Vagina (tissue), 2 donors: Measurements from ENCODE around the gene LAMA2.

Experiments
- POLR2A ChIP-seq, 2 donors: fragments of 450-650 bp; IDR thresholded peaks; one replicate each; pipeline ENCODE4 v1.6.1; 2017; ENCODE audit warnings: antibody characterized with exemption in 2 of 2, mild to moderate bottlenecking in 2 of 2, moderate library complexity in 2 of 2
- POLR2AphosphoS5 ChIP-seq, 2 donors: sonication (generic); formaldehyde crosslinking; IDR thresholded peaks; one replicate each; pipeline ENCODE4 v1.9.0; 2017; ENCODE audit warnings: antibody characterized with exemption in 2 of 2, mild to moderate bottlenecking in 2 of 2, low read depth in 1 of 2; ENCODE audit not compliant: insufficient read depth in 1 of 2
- TF ChIP-seq, protein P1 (sequence below), 3 experiments: fragments of 450-650 bp in 2 of 3; fragments of 200-600 bp in 1 of 3; sonication (generic) in 1 of 3; IDR thresholded peaks; one replicate each; pipeline ENCODE4 v1.5.1; 2017 to 2019; ENCODE audit warnings: antibody characterized with exemption in 3 of 3, mild to moderate bottlenecking in 2 of 3, moderate library complexity in 2 of 3

DNA sequence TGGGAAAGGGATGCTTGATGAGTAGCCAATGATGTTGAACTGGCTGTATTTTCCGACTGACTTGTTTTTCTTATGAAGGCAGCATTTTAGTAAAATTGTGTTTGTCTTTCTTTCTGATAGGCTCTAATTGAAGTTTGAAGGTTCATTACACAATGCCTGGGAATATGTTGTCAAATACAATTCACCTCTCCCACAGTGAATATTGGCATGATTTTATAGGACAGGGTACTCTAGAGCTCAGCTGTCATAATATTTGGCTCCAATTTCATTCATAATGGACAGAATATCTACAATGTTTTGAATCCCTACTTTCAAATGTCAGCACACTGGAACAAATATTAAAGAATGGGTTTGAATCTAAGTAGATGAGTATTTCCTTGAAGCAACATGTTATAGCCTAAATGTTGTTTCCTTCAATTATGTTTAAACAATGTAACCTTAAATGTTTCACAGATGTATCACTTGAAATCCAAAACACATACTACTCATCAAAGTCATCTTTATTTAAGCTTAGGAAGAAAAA lies 81.4 kb downstream of the LAMA2 start:
- TF ChIP-seq, protein P1, sequence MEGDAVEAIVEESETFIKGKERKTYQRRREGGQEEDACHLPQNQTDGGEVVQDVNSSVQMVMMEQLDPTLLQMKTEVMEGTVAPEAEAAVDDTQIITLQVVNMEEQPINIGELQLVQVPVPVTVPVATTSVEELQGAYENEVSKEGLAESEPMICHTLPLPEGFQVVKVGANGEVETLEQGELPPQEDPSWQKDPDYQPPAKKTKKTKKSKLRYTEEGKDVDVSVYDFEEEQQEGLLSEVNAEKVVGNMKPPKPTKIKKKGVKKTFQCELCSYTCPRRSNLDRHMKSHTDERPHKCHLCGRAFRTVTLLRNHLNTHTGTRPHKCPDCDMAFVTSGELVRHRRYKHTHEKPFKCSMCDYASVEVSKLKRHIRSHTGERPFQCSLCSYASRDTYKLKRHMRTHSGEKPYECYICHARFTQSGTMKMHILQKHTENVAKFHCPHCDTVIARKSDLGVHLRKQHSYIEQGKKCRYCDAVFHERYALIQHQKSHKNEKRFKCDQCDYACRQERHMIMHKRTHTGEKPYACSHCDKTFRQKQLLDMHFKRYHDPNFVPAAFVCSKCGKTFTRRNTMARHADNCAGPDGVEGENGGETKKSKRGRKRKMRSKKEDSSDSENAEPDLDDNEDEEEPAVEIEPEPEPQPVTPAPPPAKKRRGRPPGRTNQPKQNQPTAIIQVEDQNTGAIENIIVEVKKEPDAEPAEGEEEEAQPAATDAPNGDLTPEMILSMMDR (IDR thresholded peaks at IDR 0.05), result no peak
- TF ChIP-seq POLR2A (IDR thresholded peaks at IDR 0.05), result no peak
- no peak for TF ChIP-seq POLR2AphosphoS5 (IDR thresholded peaks at IDR 0.05; ENCODE audit: insufficient read depth in 1 of 2, low read depth in 1 of 2)
